Measurements from ENCODE around the gene LIMD2.
A peak's percentile ranks its signal among the peaks of the same experiment; 100 is the strongest.

The LIMD2 gene

GRCh38 chr17:63700528-63701455 lies 867 bp upstream of the LIMD2 start:
- no peak for DNase-seq

DNA sequence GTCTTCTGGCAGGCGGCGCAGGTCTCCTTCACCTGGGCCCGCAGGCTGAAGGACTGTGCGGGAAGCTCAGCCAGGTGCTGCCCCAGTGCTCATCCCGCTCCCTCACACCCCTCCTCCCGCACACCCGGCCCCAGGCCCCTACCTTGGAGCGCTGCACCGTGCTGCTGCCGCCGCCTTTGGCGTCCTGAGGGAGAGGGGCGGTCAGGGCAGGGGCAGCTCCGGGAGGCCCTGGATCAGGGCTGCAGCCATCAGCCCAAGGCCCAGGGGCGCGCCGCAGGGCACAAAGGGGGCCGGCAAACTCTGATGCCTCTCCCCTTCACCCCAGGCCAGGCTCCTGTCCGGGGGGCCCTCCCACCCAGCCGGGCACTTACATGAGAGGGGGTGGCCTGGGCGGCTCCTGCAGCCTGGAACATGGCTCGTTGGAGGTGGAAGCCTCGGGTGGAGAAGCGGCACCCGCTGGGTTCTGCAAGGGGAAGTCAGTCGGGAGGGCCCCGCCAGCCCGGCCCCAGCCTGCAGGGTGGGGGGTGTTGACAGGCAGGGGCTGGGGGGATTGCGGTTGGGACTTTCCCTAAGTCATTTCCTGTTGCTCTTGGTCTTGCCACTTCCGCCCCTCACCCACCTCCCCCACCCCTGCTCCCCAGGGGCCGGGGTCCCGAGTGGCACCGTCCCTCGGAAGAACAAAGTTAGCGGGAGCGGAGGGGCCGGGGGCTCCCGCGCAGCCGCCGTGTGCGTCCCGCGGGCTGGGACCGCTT lies 863 bp downstream of the LIMD2 start:
- peak; percentile 67 for DNase-seq

GRCh38 chr17:63698381-63698885 lies 1.5 kb downstream of the LIMD2 start:
- no peak for DNase-seq

- peak; percentile 66 for DNase-seq
Observed at GRCh38 chr17:63697341-63698286, 2.3 kb downstream of the LIMD2 start.

DNA sequence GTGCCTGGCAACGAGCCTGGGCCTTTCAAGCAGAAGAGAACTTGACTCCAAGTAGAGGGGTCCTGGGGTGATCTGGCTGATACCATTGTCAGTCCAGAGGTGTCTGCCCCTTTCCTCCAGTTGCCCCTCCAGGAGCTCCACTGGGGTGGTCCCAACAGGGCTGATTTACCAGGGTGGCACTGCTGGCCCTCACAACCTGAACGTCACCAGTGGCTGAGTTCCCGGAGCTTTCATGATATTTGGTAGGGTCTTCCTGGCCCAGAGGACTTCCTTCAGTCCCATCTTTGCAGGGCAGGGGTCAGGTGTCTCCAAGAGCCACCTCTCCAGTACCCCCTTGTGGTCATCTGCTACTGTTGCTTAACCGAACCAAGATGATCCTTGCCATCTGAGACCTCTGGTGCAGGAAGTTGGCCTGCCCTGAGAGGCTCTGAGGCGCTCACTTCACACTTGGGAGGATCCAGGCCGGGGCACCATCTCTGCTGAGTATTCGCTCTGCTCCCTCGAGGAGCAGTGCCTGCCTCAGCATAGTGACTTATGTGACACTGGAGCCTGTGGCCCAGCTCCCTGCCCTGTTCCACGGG lies 3.5 kb downstream of the LIMD2 start:
- DNase-seq: no peak

- no peak for DNase-seq
Observed at GRCh38 chr17:63695889-63696288, 4.0 kb downstream of the LIMD2 start.

DNA sequence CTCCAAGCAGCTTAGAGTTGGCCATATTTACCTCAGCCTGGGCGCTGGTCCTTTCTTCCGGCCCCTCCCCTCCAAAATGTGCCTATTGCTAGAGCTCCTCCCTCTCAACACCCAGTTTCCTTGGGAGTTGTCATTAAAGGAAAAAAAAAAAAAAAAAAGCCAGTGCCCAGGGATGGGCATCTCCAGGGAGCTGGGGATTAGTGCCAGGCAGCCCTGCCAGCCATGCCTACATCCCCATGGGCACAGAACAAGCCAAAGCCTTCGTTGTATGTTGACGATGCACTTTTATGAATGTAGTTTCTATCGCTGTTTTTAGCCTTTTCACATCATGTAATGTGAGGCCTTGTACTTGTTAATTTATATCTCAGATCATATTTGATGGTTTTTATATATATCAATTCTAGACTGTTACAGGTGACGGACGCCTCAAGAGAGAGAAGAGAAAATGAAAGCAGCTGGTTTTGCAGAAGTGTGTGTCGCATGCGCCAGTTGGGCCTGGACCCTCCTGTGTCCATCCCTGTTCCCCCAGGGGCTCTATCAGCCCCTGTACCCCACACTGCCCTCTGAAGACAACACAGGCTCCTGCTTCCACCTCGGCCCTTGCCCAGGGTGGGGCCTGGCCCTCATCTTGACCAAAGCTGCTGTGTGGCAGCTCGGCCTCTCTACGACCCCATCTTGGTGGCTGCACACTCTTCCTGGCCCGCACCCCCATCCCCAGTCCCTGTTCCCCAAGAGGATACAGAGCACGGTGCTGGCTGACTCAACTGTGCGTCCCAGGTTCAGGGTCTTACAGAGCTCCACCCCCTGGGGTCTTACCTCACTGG lies 4.8 kb downstream of the LIMD2 start:
- no peak for DNase-seq

DNA sequence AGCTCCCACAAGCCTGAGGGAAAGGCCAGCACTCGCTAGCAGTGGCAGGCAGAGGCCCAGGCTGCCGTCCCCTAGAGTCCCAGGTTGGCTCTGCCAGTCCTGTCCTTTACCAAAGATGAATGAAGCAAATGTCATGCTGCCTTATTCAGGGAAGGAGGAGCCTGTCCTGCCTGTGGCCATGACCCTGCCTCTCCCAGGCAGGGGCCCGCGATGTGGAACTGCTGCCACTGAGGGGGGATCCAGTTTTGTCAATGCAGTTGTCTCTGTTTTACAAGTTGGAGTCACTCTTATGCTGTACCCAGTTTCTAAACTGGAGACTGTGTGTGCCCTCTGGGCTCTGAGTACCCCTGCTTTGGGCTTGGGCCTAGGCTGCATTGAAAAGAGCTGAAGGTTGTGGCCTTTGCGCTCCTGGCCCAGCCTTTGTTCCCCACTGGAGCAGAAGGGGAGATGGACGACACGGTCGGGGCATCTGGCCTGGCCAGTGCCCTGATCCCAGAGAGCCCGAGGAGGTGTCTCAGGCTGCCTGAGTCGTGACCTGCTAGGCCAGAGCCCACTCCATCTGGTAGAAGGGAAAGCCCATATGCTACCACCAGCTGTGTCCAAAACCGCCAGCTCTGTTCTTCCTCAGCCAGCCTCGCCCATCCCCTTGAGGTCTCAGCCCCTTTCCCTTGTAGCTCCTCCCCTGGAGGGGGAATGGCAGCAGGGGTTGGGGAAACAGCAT lies 5.5 kb downstream of the LIMD2 start:
- DNase-seq: no peak

GRCh38 chr17:63693411-63694113 lies 6.4 kb downstream of the LIMD2 start:
- no peak for DNase-seq

DNA sequence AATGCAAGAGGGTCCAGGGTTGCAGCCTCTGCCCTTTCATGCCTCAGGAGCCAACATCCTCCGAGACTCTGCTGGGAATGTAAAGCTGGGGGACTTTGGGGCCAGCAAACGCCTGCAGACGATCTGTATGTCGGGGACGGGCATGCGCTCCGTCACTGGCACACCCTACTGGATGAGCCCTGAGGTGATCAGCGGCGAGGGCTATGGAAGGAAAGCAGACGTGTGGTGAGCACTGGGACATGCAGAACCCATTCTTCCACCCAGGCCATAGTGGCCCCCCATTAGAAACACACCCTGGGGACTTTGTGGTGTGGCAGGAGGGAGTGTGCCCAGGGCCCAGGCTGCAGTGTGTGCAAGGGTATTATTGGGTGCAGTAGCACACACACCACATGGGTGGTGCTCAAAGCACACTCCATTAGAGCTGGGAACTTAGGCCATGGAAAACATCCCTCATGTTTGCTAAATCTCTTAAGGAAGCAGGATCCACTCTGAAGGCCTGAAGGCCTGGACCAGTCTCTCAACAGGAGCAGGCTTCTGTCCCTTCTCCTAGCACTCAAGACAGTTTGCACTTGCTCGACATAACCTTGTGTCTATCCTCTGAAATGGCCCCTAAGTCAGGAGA lies 7.6 kb downstream of the LIMD2 start:
- no peak for DNase-seq

DNA sequence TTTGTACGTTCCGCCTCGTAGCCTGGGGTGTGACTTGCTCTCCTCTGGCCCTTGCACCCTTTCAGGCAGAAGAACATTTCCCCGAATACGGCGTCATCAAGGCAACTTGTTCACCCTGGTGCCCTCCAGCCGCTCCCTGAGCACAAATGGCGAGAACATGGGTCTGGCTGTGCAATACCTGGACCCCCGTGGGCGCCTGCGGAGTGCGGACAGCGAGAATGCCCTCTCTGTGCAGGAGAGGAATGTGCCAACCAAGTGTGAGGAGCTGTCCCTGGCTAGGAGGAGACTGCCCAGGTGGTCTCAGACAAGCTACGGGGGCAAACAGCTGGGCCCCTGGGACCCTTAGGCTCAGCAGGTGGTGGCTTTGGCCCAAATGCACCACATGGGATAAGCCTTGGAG lies 10.4 kb downstream of the LIMD2 start:
- no peak for DNase-seq

DNA sequence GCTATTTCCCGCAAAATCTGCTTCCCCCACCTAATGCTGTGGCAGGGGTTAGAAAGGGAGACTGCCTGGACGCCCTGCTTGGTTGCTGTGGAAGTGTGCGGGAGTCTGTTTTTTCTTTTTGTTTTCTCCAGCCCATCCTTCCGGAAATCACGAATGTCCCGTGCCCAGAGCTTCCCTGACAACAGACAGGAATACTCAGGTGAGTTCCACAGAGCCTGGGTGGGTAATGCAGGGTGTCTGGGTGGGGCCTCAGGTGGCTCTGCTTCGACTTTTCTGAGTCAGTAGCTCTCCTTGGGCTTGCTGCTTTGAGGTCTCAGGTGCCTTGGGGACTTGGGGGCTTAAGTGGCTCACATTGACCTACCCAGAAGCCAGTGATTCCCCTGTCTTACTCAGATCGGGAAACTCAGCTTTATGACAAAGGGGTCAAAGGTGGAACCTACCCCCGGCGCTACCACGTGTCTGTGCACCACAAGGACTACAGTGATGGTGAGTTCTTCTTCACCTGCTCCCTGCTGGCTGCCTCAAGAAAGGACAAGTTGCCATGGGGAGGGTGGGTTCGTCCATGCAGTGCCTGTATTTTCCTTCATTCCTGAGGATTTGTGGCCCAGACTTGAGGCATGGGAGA lies 11.4 kb downstream of the LIMD2 start:
- DNase-seq: no peak

DNA sequence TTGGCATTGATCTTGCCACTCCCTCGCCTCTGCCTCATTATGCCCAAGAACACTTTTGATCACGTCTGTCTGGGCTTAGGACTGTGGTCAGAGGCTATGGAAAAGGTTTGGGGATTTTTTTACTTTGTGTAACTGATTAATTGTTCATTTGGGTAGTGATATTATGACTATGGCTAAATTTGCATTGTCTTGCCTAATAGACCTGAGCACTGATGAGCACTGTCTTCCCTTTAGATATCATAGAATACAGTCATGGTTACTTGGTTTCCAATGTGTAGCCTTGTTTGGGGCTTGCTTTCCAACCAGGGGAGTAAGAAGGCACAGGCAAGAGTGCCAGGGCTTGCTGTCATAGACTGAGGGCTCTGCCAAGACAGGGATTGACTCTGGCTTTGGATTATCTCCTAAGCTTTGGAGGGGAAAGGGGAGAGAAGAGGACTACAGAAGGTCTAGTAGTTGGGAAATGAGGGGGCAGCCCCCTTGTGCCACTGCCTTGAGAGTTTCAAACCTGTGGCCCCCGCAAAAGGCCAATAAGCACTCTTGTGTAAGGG lies 13.7 kb downstream of the LIMD2 start:
- no peak for DNase-seq

DNA sequence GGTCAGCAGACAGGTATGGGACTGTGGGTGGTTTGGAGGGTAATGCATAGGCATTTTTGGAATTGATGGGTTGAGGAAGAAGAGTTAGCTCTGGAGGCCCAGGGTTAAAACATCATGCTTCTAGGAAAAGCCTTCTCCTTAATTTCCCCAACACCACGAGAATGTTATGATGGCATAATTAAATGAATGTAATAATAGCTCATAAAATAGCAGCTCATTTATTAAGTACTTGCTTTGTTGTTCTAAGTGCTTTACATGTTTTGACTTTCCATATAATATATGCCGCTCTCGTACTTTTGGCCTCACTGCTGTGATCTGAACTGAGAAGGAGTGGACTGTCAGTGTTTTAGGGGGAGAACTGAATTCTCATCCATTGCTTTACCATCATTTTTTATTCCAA lies 14.3 kb downstream of the LIMD2 start:
- no peak for DNase-seq

DNA sequence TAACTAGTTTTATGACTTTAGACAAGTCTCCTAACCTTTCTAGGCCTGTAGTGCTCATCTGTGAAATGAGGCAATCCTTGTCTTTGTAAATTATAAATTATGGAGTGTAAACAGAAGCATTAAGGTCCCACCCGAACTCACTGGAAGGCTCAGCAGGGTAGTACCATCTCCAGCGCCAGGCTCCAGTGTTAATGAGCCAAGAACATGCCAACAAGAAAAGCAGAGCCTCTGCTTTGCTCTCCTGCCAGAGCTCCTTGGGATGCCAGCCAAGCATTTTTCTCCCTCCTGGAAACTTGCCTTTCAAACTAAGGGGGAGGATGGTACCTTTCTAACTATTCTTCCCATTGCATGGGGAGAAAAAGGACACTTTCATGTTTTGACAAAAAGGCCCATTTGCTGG lies 14.9 kb downstream of the LIMD2 start:
- no peak for DNase-seq

DNA sequence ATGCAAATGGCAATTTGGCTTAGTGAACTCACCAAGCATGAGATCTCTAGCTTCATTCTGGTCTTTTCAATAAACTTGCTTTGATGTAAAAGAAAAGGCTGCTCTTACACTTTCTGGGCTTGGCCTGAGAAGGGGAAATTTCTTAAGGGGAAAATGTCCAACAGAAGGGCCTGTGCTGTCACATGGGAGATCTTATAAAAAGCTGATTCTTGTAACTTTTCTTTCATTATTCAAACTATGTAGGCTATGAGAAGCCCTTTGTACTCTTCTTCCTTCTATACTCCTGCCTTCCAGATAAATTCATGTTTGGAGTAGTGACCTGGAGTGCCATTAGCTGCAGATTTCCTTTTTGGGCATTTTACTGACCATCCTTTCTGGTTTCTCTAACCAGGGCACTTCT lies 16.9 kb downstream of the LIMD2 start:
- DNase-seq: no peak

GRCh38 chr17:63682441-63682840 lies 17.5 kb downstream of the LIMD2 start:
- DNase-seq: no peak

- no peak for DNase-seq
Observed at GRCh38 chr17:63681530-63681929, 18.4 kb downstream of the LIMD2 start.

- DNase-seq: no peak
Observed at GRCh38 chr17:63680700-63681099, 19.2 kb downstream of the LIMD2 start.

All from activated T-cell treated with anti-CD3 and anti-CD28 coated beads for 4 hours (primary cell).